Activated T-helper 17 cell treated with anti-CD3 and anti-CD28 coated beads, Interleukin-2, amount 50 U/mL, for 72 hours (primary cell): ENCODE measurements around the gene BMERB1. TPM values are rescaled to one million over a fixed set of nuclear protein-coding genes. Genes with fewer than 3 reads are reported as not detected.
"Not testable (repeated sequence)": the region's sequence is repeated elsewhere in the genome, so short reads cannot be mapped to it uniquely, and the experiment has no call there.

Experiments used
- ATAC-seq: fragments of 150-1000 bp; cut with Tn5 transposase; replicated peaks from 2 replicates; pipeline ENCODE4 v1.10.0; 2021; ENCODE audit warnings: mild to moderate bottlenecking, moderate library complexity
- H3K27ac Mint-ChIP-seq: one replicate; pipeline ENCODE4 v1.8.0; 2022; ENCODE audit warnings: mixed read lengths
- H3K27me3 Mint-ChIP-seq: one replicate; pipeline ENCODE4 v1.8.0; 2022; ENCODE audit warnings: mixed read lengths
- H3K36me3 Mint-ChIP-seq: one replicate; pipeline ENCODE4 v1.8.0; 2022; ENCODE audit warnings: low read depth, mild to moderate bottlenecking, mixed read lengths
- H3K4me1 Mint-ChIP-seq: one replicate; pipeline ENCODE4 v1.8.0; 2022; ENCODE audit warnings: mixed read lengths
- H3K4me3 Mint-ChIP-seq: one replicate; pipeline ENCODE4 v1.8.0; 2022; ENCODE audit warnings: mild to moderate bottlenecking, mixed read lengths
- H3K9me3 Mint-ChIP-seq: one replicate; pipeline ENCODE4 v1.8.0; 2022; ENCODE audit warnings: mixed read lengths
- total RNA-seq, 2 donors: library from RNA; stranded (reverse); gene quantifications; one replicate each; pipeline ENCODE4 v1.2.3, GENCODE V29; 2022

Gene BMERB1
- total RNA-seq, 2 donors from 2014 or later: 7.0 to 19.3 TPM

GRCh38 chr16:15547072-15547767 is 112.8 kb downstream of the BMERB1 start:
- H3K9me3 Mint-ChIP-seq, H3K27ac Mint-ChIP-seq, H3K36me3 Mint-ChIP-seq: not testable (repeated sequence)

GRCh38 chr16:15547768-15548096 is 113.3 kb downstream of the BMERB1 start:
- Mint-ChIP-seq H3K4me3 (no peak overlapping the region), H3K27me3 (no peaks in the 10 kb centered on the region), H3K36me3 (no peaks in the 10 kb centered on the region), H3K27ac (no peak overlapping the region), H3K9me3 (no peaks in the 10 kb centered on the region), H3K4me1 (peaks cover 20% of the 10 kb centered on the region)
- no peak for ATAC-seq

More at GRCh38 chr16:15547072-15547767, 112.8 kb downstream of the BMERB1 start:
- H3K27me3 Mint-ChIP-seq, H3K4me3 Mint-ChIP-seq, ATAC-seq: not testable (repeated sequence)
- H3K4me1 Mint-ChIP-seq: peaks cover 14% of the 10 kb centered on the region

DNA sequence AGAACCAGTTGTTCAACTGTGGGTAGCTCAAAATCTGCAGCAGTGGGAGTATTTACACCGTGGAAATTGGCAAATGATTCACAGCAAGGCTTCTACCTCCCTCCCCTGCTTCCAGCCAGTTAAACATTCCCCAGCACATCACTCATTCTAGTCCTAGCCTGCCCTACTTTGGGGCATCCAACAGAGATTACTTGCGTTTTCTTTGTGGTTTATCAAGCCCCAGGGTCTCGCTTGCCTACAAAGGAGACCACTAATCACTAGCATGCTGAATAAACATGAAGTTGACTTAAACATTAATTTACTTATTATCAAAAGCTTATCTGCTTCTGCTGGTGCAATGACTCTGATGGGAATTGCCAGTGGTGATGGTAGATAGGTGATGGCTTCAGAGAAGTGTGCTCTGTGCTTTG is 114.1 kb downstream of the BMERB1 start:
- no peak overlapping the region for H3K4me3 Mint-ChIP-seq
- no peaks in the 10 kb centered on the region for H3K36me3 Mint-ChIP-seq
- H3K4me1 Mint-ChIP-seq: peaks cover 21% of the 10 kb centered on the region
- no peaks in the 10 kb centered on the region for H3K9me3 Mint-ChIP-seq
- ATAC-seq: no peak
- peak overlapping the region; percentile 54 for H3K27ac Mint-ChIP-seq
- no peaks in the 10 kb centered on the region for H3K27me3 Mint-ChIP-seq

DNA sequence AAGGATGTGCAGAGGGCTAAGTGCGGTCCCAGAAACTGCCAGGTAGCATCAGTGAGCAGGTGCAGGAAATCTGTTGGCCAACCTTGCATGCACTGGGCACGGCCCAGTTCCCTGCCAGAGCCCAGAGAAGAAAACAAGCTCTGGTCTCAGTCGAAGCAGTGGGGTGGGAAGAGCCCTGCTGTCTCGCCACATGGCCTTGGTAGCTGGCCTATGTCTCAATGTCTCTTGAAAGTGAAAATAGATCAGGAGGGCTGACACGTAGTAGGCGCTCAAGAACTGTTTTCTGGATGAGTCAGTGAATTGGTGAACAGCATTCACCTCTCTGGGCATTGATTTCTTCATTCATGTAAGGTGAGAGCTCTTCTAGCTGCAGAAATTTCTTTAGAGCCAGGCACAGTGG is 118.1 kb downstream of the BMERB1 start:
- Mint-ChIP-seq H3K4me3 (peak overlapping the region; percentile 22), H3K4me1 (peaks cover 21% of the 10 kb centered on the region), H3K27ac (peak overlapping the region; percentile 56), H3K27me3 (no peaks in the 10 kb centered on the region), H3K9me3 (no peaks in the 10 kb centered on the region), H3K36me3 (no peaks in the 10 kb centered on the region)
- ATAC-seq: peak; percentile 79

- H3K27ac Mint-ChIP-seq: peak overlapping the region; percentile 56
- H3K9me3 Mint-ChIP-seq: no peaks in the 10 kb centered on the region
- ATAC-seq: peak; percentile 85
Observed at GRCh38 chr16:15553313-15554088, 119.1 kb downstream of the BMERB1 start.

GRCh38 chr16:15556130-15556529 is 121.7 kb downstream of the BMERB1 start:
- Mint-ChIP-seq H3K9me3 (no peaks in the 10 kb centered on the region), H3K27ac (no peak overlapping the region), H3K27me3 (no peaks in the 10 kb centered on the region), H3K36me3 (no peaks in the 10 kb centered on the region), H3K4me1 (peaks cover 14% of the 10 kb centered on the region), H3K4me3 (no peak overlapping the region)
- no peak for ATAC-seq

More at GRCh38 chr16:15553313-15554088, 119.1 kb downstream of the BMERB1 start:
- H3K27me3 Mint-ChIP-seq: no peaks in the 10 kb centered on the region
- H3K4me3 Mint-ChIP-seq: peak overlapping the region; percentile 22
- peaks cover 21% of the 10 kb centered on the region for H3K4me1 Mint-ChIP-seq
- H3K36me3 Mint-ChIP-seq: no peaks in the 10 kb centered on the region

DNA sequence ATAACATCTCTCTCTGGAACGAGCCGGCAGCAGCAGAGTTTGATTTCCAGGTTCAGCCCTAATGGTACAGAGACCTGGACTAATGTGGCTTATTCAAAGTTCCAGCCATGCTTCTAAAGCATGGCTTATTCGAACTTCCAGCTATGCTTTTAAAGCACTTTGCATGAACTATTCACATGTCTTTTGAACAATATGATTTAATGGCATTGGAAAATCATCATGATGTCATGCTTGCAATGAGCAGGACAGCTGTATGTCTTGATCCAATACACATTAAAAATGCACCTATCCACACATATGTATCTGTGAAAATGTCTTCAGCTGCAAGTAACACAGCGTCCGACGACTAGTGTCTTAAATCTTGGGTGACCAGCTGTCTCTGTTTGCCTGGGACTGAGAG is 122.9 kb downstream of the BMERB1 start:
- Mint-ChIP-seq H3K4me3 (no peak overlapping the region), H3K4me1 (peaks cover 6% of the 10 kb centered on the region), H3K27me3 (no peaks in the 10 kb centered on the region)

GRCh38 chr16:15559176-15559575 is 124.8 kb downstream of the BMERB1 start:
- no peak overlapping the region for H3K4me3 Mint-ChIP-seq
- no peaks in the 10 kb centered on the region for H3K27me3 Mint-ChIP-seq
- no peak for ATAC-seq
- no peak overlapping the region for H3K27ac Mint-ChIP-seq
- no peaks in the 10 kb centered on the region for H3K4me1 Mint-ChIP-seq
- H3K9me3 Mint-ChIP-seq: no peaks in the 10 kb centered on the region
- no peaks in the 10 kb centered on the region for H3K36me3 Mint-ChIP-seq

More for the DNA sequence above, 122.9 kb downstream of the BMERB1 start:
- Mint-ChIP-seq H3K9me3 (no peaks in the 10 kb centered on the region), H3K36me3 (no peaks in the 10 kb centered on the region), H3K27ac (no peak overlapping the region)
- ATAC-seq: no peak

DNA sequence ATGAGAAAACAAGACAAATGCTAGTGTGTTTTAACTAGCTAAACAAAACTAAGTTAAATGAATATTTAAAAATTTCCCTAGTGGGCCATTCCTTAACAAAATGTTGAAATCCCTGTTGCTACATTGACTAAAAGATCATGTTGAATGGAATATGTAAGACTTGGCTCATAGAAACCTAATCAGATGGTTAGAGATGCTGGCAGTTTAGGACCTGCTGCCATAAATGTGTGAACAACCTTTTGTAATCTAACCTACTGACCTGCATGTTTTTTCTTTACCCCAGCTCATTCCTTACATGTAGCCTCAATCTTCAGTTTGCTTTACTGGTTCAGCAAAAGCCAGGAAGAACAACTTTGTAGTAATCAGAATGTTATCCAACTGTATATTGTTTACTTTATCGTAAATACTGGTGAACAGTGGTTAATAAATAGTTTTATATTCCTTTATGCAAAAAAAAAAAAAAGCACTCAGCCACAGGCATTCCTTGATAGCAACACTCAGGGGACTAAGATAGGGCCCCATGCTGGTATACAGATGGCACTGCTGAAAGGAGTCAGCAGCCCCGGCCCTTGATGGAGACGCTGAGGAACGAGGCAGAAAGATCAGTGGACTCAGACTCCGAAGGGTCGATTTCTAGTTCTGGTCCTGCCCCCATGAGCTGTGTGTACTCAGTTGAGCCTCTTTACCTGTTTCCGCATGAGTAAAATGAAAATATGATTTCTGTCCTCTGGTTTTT is 130.4 kb downstream of the BMERB1 start:
- no peaks in the 10 kb centered on the region for H3K9me3 Mint-ChIP-seq
- H3K4me3 Mint-ChIP-seq: no peak overlapping the region
- ATAC-seq: no peak
- H3K27me3 Mint-ChIP-seq: no peaks in the 10 kb centered on the region
- no peaks in the 10 kb centered on the region for H3K36me3 Mint-ChIP-seq
- no peak overlapping the region for H3K27ac Mint-ChIP-seq
- H3K4me1 Mint-ChIP-seq: no peaks in the 10 kb centered on the region

DNA sequence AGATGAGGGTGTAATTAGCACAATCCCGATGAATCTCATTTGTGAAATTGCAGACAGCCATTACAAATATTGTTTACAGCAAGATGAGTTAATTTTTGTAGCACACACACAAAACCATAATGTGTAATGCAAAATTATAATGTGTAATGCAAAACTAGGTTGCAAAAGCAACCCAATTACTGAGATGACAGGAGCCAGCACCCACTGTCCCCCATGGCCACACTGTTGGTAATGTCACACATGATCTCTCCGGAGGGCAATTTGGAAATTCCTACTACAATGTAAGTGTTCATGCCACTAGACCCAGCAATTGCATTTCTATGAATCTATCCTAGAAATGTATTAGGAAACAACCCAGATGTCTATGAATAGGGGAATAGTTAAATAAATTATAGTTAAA is 131.7 kb downstream of the BMERB1 start:
- H3K4me1 Mint-ChIP-seq: no peaks in the 10 kb centered on the region
- ATAC-seq: no peak
- no peaks in the 10 kb centered on the region for H3K27me3 Mint-ChIP-seq
- H3K9me3 Mint-ChIP-seq: no peaks in the 10 kb centered on the region
- no peak overlapping the region for H3K27ac Mint-ChIP-seq
- H3K4me3 Mint-ChIP-seq: no peak overlapping the region
- no peaks in the 10 kb centered on the region for H3K36me3 Mint-ChIP-seq

DNA sequence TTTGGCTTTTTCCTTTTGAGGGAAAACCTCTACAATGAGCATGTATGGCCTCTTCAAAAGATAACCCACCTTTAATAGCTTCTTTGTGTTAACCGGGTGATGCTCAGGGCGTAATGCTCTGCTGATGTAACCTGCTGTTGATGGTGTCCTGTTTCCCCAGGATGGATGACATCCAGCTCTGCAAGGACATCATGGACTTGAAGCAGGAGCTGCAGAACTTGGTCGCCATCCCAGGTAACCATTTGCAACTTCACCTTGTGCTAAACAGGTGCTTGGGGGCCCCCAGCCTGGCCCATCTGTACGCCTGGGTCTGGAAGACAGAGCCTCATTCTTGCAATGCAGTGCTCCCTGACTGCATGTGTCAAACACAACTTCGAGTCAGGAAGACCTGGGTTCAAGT is 133.4 kb downstream of the BMERB1 start:
- no peak overlapping the region for H3K27ac Mint-ChIP-seq
- no peak for ATAC-seq
- peaks cover 1% of the 10 kb centered on the region for H3K36me3 Mint-ChIP-seq
- no peaks in the 10 kb centered on the region for H3K27me3 Mint-ChIP-seq
- no peak overlapping the region for H3K4me3 Mint-ChIP-seq
- no peaks in the 10 kb centered on the region for H3K9me3 Mint-ChIP-seq
- peaks cover 12% of the 10 kb centered on the region for H3K4me1 Mint-ChIP-seq

DNA sequence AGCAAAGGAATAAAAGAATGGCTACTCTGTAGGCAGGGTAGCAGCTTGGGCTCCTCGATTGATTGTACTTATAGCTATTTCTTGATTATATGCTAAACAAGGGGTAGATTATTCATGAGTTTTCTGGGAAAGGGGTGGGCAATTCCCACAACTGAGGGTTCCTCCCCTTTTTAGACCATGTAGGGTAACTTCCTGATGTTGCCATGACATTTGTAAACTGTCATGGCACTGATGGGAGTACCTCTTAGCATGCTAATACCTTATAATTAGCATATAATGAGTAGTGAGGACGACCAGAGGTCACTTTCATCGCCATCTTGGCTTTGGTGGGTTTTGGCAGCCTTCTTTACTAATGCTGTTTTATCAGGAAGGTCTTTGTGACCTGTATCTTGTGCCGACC is 136.3 kb downstream of the BMERB1 start:
- not testable (repeated sequence) for H3K4me3 Mint-ChIP-seq, H3K27ac Mint-ChIP-seq, ATAC-seq, H3K27me3 Mint-ChIP-seq, H3K9me3 Mint-ChIP-seq
- peaks cover 15% of the 10 kb centered on the region for H3K36me3 Mint-ChIP-seq
- peaks cover 12% of the 10 kb centered on the region for H3K4me1 Mint-ChIP-seq

GRCh38 chr16:15571557-15571956 is 137.2 kb downstream of the BMERB1 start:
- Mint-ChIP-seq H3K4me1 (peaks cover 12% of the 10 kb centered on the region), H3K9me3 (no peaks in the 10 kb centered on the region), H3K27ac (peak overlapping the region; percentile 45), H3K36me3 (peaks cover 15% of the 10 kb centered on the region), H3K27me3 (no peaks in the 10 kb centered on the region), H3K4me3 (peak overlapping the region; percentile 66)
- no peak for ATAC-seq

- Mint-ChIP-seq H3K4me1 (peaks cover 12% of the 10 kb centered on the region), H3K27me3 (no peaks in the 10 kb centered on the region), H3K9me3 (no peaks in the 10 kb centered on the region), H3K36me3 (peaks cover 15% of the 10 kb centered on the region), H3K27ac (peak overlapping the region; percentile 45), H3K4me3 (peak overlapping the region; percentile 66)
- peak; percentile 90 for ATAC-seq
Observed at GRCh38 chr16:15572329-15573001, 138.1 kb downstream of the BMERB1 start.
